ENCODE data around the gene MAD1L1.

MAD1L1 gene

DNA sequence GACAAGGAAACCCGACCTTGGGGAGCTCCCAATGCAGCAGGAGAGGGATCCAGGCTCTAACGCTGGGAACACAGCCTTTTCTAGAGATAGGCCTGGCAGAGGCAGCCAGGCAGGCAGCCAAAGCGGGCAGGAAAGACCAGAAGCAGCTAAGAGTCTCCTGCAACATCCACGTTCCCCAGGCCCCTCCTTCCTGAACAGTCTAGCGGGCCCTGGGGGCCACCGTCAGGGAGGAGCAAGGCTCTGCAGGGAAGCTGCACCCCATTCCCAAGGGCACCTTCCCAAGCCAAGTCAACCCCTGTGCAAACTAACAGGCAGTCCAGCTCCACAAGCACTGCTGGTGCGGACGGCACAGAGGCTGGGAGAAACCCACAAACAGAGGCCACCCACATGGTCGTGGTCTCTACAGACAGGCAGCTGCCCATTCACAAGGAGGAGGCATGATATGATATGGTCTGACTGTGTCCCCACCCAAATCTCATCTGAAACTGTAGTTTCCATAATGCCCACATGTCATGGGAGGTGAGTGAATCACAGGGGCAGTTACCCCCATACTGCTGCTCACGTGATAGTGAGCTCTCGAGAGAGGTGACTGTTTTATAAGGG is 115.7 kb downstream of the MAD1L1 start:
- no peak for DNase-seq (ENCODE audit: low spot score)

DNA sequence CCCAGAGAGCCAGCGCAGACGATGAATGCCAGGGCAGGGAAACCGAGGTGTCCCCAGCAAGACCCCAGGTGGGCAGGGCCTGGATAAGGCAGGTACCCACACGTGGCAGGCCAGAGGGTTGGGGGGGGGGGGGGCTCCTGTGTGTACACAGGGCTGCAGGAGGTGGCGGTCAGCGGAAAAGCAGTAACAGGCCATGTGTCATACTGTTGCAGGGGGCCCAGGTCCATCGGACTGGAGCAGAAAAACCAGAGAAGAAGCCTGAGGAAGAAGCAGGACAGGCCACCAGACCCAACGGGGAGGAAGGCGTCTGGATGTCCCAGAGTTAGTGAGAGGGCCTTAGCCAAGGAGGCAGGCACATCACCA is 116.3 kb downstream of the MAD1L1 start:
- DNase-seq (ENCODE audit: low spot score), result no peak

DNA sequence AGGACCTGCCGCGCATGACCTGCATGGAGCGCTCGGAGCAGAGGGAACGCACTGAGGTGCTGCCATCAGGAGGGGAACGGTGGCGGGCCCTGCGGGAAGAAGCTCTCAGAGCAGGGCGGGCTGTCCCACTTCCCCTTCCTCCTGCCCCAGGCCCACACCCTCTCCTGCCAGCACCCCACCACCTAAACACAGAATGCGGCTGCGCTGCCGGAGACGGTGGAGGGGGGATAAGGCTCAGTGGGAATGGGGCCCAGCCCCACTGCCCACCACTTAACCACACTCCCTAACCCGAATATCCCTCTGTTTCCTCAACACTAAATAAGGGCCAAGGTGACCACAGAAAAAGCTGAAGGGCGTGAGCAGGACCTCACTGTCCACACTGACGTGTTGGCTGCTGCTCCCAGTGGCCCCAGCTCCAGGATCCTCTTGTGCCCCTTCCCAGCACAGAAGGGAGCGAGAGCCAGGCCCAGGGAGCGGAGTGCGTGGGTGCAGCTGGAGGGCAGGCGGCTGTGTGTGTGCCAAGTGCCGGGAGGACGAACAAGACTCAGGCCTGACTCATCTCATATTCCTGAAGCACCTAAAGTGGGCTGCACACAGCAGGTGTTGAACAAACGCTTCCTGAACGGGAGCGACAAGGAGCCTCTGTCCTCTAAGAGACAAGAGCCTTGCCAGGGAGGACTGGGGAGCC is 116.8 kb downstream of the MAD1L1 start:
- no peak for DNase-seq (ENCODE audit: low spot score)

DNA sequence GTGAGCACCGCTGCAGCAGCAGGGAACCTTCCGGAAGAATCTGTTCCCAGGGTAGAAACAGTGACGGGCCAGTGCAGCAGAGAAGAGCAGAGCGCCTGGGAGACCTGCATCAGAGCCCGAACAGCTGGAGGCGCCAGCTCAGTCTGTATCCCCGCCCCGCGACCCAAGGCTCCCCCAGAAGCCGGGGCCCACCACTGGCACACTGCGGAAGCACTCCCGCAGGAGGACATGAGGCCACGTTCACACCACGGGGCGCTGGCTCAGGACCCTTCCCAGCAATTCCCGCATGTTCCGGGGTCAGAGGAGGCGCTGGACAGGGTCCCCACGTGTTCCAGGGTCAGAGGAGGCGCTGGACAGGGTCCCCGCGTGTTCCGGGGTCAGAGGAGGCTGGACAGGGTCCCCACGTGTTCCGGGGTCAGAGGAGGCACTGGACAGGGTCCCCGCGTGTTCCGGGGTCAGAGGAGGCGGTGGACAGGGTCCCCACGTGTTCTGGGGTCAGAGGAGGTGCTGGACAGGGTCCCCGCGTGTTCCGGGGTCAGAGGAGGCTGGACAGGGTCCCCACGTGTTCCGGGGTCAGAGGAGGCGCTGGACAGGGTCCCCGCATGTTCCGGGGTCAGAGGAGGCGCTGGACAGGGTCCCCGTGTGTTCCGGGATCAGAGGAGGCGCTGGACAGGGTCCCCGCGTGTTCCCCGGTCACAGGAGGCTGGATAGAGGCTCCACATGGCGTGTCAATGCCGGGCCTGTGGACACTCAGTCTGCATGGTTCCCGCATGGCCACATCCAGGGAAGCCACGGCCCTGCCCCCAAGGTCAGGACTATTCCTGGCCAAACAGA is 117.6 kb downstream of the MAD1L1 start:
- DNase-seq (ENCODE audit: low spot score), result no peak

- peak; percentile 37 for DNase-seq (ENCODE audit: low spot score)
Measured at GRCh38 chr7:2114052-2114451, 118.7 kb downstream of the MAD1L1 start.

GRCh38 chr7:2112261-2113198 is 120.2 kb downstream of the MAD1L1 start:
- DNase-seq (ENCODE audit: low spot score), result no peak

- DNase-seq (ENCODE audit: low spot score), result no peak
Measured at GRCh38 chr7:2111568-2111967, 121.2 kb downstream of the MAD1L1 start.

GRCh38 chr7:2110610-2111396 is 121.9 kb downstream of the MAD1L1 start:
- no peak for DNase-seq (ENCODE audit: low spot score)

GRCh38 chr7:2109936-2110609 is 122.7 kb downstream of the MAD1L1 start:
- peak; percentile 90 for DNase-seq (ENCODE audit: low spot score)

DNA sequence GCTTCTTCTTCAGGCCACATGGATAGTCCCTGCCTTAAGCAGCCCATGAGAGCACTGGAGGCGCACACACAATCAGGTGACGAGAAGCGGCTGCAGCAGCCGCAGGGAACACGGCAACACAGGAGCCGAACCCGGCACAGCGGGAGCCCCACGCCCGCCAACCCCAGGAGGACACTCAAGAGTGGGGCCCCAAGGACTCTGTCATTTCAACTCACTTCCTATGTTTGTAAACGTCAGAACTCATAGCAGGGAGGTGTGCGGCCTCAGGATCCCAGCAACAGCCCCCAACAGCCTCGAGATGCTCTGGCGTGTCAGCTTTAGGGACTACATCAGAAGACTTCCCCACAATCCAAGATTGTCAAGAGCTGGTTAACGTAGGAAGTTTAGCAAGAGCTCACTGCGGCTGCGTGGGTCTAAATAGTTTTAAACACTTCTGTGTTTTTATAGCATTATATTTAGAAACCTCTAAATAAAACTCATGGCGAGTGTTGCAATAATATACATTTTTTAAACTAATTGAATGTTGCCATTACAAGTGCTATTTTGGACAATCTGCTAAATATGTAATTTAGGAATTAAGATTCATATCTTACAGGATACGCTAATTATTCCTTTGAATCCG is 123.4 kb downstream of the MAD1L1 start:
- DNase-seq (ENCODE audit: low spot score), result no peak

GRCh38 chr7:2108501-2109250 is 124.1 kb downstream of the MAD1L1 start:
- no peak for DNase-seq (ENCODE audit: low spot score)

GRCh38 chr7:2108071-2108455 is 124.7 kb downstream of the MAD1L1 start:
- DNase-seq (ENCODE audit: low spot score), result no peak

GRCh38 chr7:2107386-2108070 is 125.2 kb downstream of the MAD1L1 start:
- DNase-seq (ENCODE audit: low spot score), result no peak

GRCh38 chr7:2106924-2107323 is 125.8 kb downstream of the MAD1L1 start:
- no peak for DNase-seq (ENCODE audit: low spot score)

DNA sequence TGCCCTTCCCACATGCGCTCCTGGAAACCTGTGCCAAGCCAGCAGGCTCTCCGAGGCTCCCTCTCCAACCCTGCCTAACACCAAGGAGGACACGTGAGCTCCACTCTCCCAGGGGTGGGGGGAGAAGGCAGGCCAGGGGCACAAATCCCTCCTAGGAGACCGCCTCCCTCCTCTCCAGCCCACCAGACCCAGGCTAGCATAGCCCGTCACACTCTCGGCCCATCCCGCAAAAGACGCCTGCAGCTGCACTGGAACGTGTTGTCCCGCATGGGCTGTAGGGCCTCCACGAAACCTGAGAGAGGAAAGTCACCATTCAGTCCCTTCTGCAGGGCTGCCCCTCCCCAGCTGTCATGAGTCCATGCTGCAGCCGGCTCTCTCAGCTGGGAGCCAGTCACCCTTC is 126.3 kb downstream of the MAD1L1 start:
- DNase-seq (ENCODE audit: low spot score), result no peak

DNA sequence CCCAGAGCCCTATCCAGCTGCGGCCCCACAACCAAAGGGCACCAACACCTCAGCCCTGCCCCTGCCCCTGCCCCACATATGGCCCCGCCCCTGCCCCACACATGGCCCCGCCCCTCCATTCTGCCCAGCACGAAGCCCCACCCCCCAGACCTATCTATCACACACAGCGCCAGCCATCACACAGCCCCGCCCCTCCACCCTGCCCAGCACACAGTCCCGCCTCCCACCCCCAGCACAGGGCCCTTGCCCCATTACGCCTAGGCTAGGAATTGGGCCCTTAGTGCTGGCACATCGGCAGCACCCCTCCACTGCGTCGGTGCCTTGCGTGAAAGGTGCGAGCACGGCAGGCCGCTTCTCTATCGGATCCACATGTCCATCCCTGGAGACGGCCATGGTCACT is 126.8 kb downstream of the MAD1L1 start:
- DNase-seq (ENCODE audit: low spot score), result no peak

DNA sequence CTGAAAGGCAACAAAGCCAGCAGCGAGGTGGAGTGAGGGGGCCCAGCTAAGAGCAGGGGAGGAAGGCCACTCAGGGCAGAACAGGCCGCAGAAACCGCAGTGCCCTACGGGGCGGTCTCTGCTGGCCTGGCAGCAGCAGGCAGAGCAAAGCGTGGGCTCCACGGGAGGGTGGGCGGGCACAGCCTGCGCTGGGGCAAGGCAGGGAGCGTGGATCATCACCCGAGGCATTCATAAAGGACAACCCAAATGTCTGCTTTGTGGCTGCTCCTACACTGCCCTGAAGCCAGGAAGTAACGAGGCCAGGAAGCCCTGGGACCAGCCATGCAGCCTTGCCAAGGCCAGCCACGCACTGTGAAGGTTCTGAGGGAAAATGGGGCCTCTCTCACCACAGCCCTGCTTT is 127.5 kb downstream of the MAD1L1 start:
- DNase-seq (ENCODE audit: low spot score), result no peak

DNA sequence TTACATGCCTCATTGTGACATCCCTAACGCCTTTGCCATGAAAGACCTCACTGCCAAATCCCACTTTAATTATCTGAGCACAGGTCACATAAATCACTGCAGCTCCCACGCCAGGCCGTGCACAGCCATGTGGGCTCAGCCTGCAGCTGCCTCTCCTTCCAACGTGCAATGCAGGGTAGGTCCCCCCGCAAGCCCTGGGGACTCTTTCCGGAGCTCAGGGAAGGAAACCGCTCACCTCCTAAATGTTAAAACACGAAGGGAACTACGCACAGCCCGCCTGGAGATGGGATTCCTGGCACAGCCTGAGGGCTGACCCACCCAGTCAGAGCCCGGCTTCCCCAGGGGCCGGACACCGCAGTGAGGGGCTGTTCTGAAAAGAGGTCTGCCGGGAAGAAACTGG is 128.0 kb downstream of the MAD1L1 start:
- DNase-seq (ENCODE audit: low spot score), result no peak

DNA sequence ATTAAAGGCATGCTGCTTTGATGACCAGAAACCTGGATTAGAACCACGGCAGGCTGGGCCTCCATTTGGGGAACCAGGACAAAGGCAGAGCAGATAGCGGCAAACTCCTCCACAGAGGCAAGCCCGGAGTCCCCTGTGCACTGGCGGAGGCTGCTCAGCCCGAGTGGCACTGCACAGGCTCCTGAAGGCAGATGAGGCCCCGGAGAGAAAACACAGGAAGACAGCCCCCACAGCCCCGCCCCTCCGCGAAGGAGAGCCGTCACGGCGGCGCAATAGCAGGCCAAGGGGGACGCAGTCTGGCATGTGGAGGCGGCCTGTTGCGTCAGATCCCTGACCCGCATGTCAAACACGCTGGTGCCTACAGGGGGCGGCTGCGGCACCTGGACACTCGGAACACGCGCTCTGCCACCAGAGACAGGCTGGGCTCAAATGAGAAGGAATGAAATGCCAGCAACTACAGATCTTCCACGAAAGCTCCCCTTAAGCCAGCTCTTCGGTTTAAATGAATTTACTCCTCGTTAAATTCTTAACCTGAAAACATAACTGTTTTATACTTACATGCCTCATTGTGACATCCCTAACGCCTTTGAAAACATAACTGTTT is 128.5 kb downstream of the MAD1L1 start:
- DNase-seq (ENCODE audit: low spot score), result no peak

All from SW480 (cell line).